HG02970 (cell line): ENCODE measurements around the gene YAE1.

Source experiments
- ATAC-seq: cut with Tn5 transposase; IDR thresholded peaks from one replicate; pipeline ENCODE4 v1.9.1; 2021; ENCODE audit warnings: mild to moderate bottlenecking, moderate library complexity, moderate number of reproducible peaks; ENCODE audit not compliant: unreplicated experiment, low FRiP score

The YAE1 gene

GRCh38 chr7:39553436-39553835 is 12.8 kb upstream of the YAE1 start:
- no peak for ATAC-seq

- ATAC-seq = no peak
Observed at GRCh38 chr7:39554583-39555165, 11.5 kb upstream of the YAE1 start.

- ATAC-seq = no peak
Observed at GRCh38 chr7:39557222-39557621, 9.0 kb upstream of the YAE1 start.

GRCh38 chr7:39557911-39558310 is 8.3 kb upstream of the YAE1 start:
- ATAC-seq = no peak

- ATAC-seq = no peak
Observed at GRCh38 chr7:39560408-39560807, 5.8 kb upstream of the YAE1 start.

GRCh38 chr7:39560997-39561396 is 5.2 kb upstream of the YAE1 start:
- no peak for ATAC-seq

- ATAC-seq = no peak
Observed at GRCh38 chr7:39565538-39565937, 666 bp upstream of the YAE1 start.

- ATAC-seq = no peak
Observed at GRCh38 chr7:39567294-39567693, 1.1 kb downstream of the YAE1 start.

- no peak for ATAC-seq
Observed at GRCh38 chr7:39574673-39575349, 8.6 kb downstream of the YAE1 start.

- no peak for ATAC-seq
Observed at GRCh38 chr7:39577229-39577874, 11.1 kb downstream of the YAE1 start.

GRCh38 chr7:39580149-39580874 is 14.1 kb downstream of the YAE1 start:
- no peak for ATAC-seq

- no peak for ATAC-seq
Observed at GRCh38 chr7:39582536-39582935, 16.3 kb downstream of the YAE1 start.

- no peak for ATAC-seq
Observed at GRCh38 chr7:39583539-39583938, 17.3 kb downstream of the YAE1 start.

- no peak for ATAC-seq
Observed at GRCh38 chr7:39587393-39587792, 21.2 kb downstream of the YAE1 start.

- ATAC-seq = no peak
Observed at GRCh38 chr7:39588416-39588815, 22.2 kb downstream of the YAE1 start.

GRCh38 chr7:39589323-39590111 is 23.3 kb downstream of the YAE1 start:
- peak; percentile 72 for ATAC-seq

- no peak for ATAC-seq
Observed at GRCh38 chr7:39592586-39592985, 26.4 kb downstream of the YAE1 start.

- no peak for ATAC-seq
Observed at GRCh38 chr7:39594988-39595620, 28.9 kb downstream of the YAE1 start.

GRCh38 chr7:39602351-39602750 is 36.1 kb downstream of the YAE1 start:
- no peak for ATAC-seq

- no peak for ATAC-seq
Observed at GRCh38 chr7:39603924-39604323, 37.7 kb downstream of the YAE1 start.
